Measurements from ENCODE around the gene COL9A3.

The COL9A3 gene

GRCh38 chr20:62780204-62780603 lies 36.6 kb upstream of the COL9A3 start:
- Histone ChIP-seq H3K4me3 (ENCODE audit: low read length in 2 of 2) (no peak overlapping the region), H3K36me3 (ENCODE audit: control insufficient read depth in 2 of 2, insufficient read depth in 2 of 2, low read length in 2 of 2) (no peaks in the 10 kb centered on the region), H3K27ac (ENCODE audit: low read length) (no peak overlapping the region), H3K9me3 (ENCODE audit: control insufficient read depth in 2 of 2, low read length in 2 of 2) (no peaks in the 10 kb centered on the region), H3K4me1 (ENCODE audit: control insufficient read depth, insufficient read depth, low read length) (peaks cover 2% of the 10 kb centered on the region), H3K27me3 (ENCODE audit: control insufficient read depth in 1 of 2, insufficient read depth in 2 of 2, low read length in 2 of 2) (no peaks in the 10 kb centered on the region), H3K9ac (ENCODE audit: low read length in 2 of 2) (no peak overlapping the region)

- Histone ChIP-seq H3K4me3 (ENCODE audit: low read length in 2 of 2) (no peak overlapping the region), H3K27ac (ENCODE audit: low read length) (no peak overlapping the region), H3K27me3 (ENCODE audit: control insufficient read depth in 1 of 2, insufficient read depth in 2 of 2, low read length in 2 of 2) (no peaks in the 10 kb centered on the region), H3K36me3 (ENCODE audit: control insufficient read depth in 2 of 2, insufficient read depth in 2 of 2, low read length in 2 of 2) (no peaks in the 10 kb centered on the region), H3K9me3 (ENCODE audit: control insufficient read depth in 2 of 2, low read length in 2 of 2) (no peaks in the 10 kb centered on the region), H3K4me1 (ENCODE audit: control insufficient read depth, insufficient read depth, low read length) (peaks cover 2% of the 10 kb centered on the region), H3K9ac (ENCODE audit: low read length in 2 of 2) (no peak overlapping the region)
Measured at GRCh38 chr20:62780696-62781095, 36.2 kb upstream of the COL9A3 start.

GRCh38 chr20:62782149-62782892 lies 34.5 kb upstream of the COL9A3 start:
- H3K27me3 ChIP-seq (ENCODE audit: control insufficient read depth in 1 of 2, insufficient read depth in 2 of 2, low read length in 2 of 2) = no peaks in the 10 kb centered on the region

GRCh38 chr20:62782893-62783278 lies 34.0 kb upstream of the COL9A3 start:
- Histone ChIP-seq H3K4me3 (ENCODE audit: low read length in 2 of 2) (no peak overlapping the region), H3K9ac (ENCODE audit: low read length in 2 of 2) (no peak overlapping the region), H3K4me1 (ENCODE audit: control insufficient read depth, insufficient read depth, low read length) (peaks cover 2% of the 10 kb centered on the region), H3K27me3 (ENCODE audit: control insufficient read depth in 1 of 2, insufficient read depth in 2 of 2, low read length in 2 of 2) (no peaks in the 10 kb centered on the region), H3K27ac (ENCODE audit: low read length) (no peak overlapping the region), H3K9me3 (ENCODE audit: control insufficient read depth in 2 of 2, low read length in 2 of 2) (no peaks in the 10 kb centered on the region), H3K36me3 (ENCODE audit: control insufficient read depth in 2 of 2, insufficient read depth in 2 of 2, low read length in 2 of 2) (no peaks in the 10 kb centered on the region)

More at GRCh38 chr20:62782149-62782892, 34.5 kb upstream of the COL9A3 start:
- Histone ChIP-seq H3K36me3 (ENCODE audit: control insufficient read depth in 2 of 2, insufficient read depth in 2 of 2, low read length in 2 of 2) (no peaks in the 10 kb centered on the region), H3K4me3 (ENCODE audit: low read length in 2 of 2) (no peak overlapping the region), H3K27ac (ENCODE audit: low read length) (no peak overlapping the region), H3K9me3 (ENCODE audit: control insufficient read depth in 2 of 2, low read length in 2 of 2) (no peaks in the 10 kb centered on the region), H3K4me1 (ENCODE audit: control insufficient read depth, insufficient read depth, low read length) (peaks cover 2% of the 10 kb centered on the region), H3K9ac (ENCODE audit: low read length in 2 of 2) (no peak overlapping the region)

- H3K9me3 ChIP-seq (ENCODE audit: control insufficient read depth in 2 of 2, low read length in 2 of 2) = no peaks in the 10 kb centered on the region
- no peak overlapping the region for H3K9ac ChIP-seq (ENCODE audit: low read length in 2 of 2)
- H3K4me1 ChIP-seq (ENCODE audit: control insufficient read depth, insufficient read depth, low read length) = peaks cover 2% of the 10 kb centered on the region
- no peak overlapping the region for H3K27ac ChIP-seq (ENCODE audit: low read length)
- no peaks in the 10 kb centered on the region for H3K36me3 ChIP-seq (ENCODE audit: control insufficient read depth in 2 of 2, insufficient read depth in 2 of 2, low read length in 2 of 2)
- H3K27me3 ChIP-seq (ENCODE audit: control insufficient read depth in 1 of 2, insufficient read depth in 2 of 2, low read length in 2 of 2) = no peaks in the 10 kb centered on the region
- H3K4me3 ChIP-seq (ENCODE audit: low read length in 2 of 2) = no peak overlapping the region
Measured at GRCh38 chr20:62784497-62784896, 32.4 kb upstream of the COL9A3 start.

GRCh38 chr20:62785393-62785792 lies 31.5 kb upstream of the COL9A3 start:
- Histone ChIP-seq H3K27ac (ENCODE audit: low read length) (no peak overlapping the region), H3K36me3 (ENCODE audit: control insufficient read depth in 2 of 2, insufficient read depth in 2 of 2, low read length in 2 of 2) (no peaks in the 10 kb centered on the region), H3K9me3 (ENCODE audit: control insufficient read depth in 2 of 2, low read length in 2 of 2) (no peaks in the 10 kb centered on the region), H3K4me3 (ENCODE audit: low read length in 2 of 2) (no peak overlapping the region), H3K4me1 (ENCODE audit: control insufficient read depth, insufficient read depth, low read length) (peaks cover 2% of the 10 kb centered on the region), H3K9ac (ENCODE audit: low read length in 2 of 2) (no peak overlapping the region), H3K27me3 (ENCODE audit: control insufficient read depth in 1 of 2, insufficient read depth in 2 of 2, low read length in 2 of 2) (no peaks in the 10 kb centered on the region)

GRCh38 chr20:62786157-62786556 lies 30.7 kb upstream of the COL9A3 start:
- Histone ChIP-seq H3K27me3 (ENCODE audit: control insufficient read depth in 1 of 2, insufficient read depth in 2 of 2, low read length in 2 of 2) (no peaks in the 10 kb centered on the region), H3K9me3 (ENCODE audit: control insufficient read depth in 2 of 2, low read length in 2 of 2) (no peaks in the 10 kb centered on the region), H3K4me3 (ENCODE audit: low read length in 2 of 2) (no peak overlapping the region), H3K4me1 (ENCODE audit: control insufficient read depth, insufficient read depth, low read length) (peaks cover 3% of the 10 kb centered on the region), H3K36me3 (ENCODE audit: control insufficient read depth in 2 of 2, insufficient read depth in 2 of 2, low read length in 2 of 2) (no peaks in the 10 kb centered on the region), H3K9ac (ENCODE audit: low read length in 2 of 2) (no peak overlapping the region), H3K27ac (ENCODE audit: low read length) (no peak overlapping the region)

GRCh38 chr20:62787321-62787720 lies 29.5 kb upstream of the COL9A3 start:
- Histone ChIP-seq H3K27me3 (ENCODE audit: control insufficient read depth in 1 of 2, insufficient read depth in 2 of 2, low read length in 2 of 2) (no peaks in the 10 kb centered on the region), H3K27ac (ENCODE audit: low read length) (no peak overlapping the region), H3K9me3 (ENCODE audit: control insufficient read depth in 2 of 2, low read length in 2 of 2) (no peaks in the 10 kb centered on the region), H3K36me3 (ENCODE audit: control insufficient read depth in 2 of 2, insufficient read depth in 2 of 2, low read length in 2 of 2) (no peaks in the 10 kb centered on the region), H3K9ac (ENCODE audit: low read length in 2 of 2) (no peak overlapping the region), H3K4me3 (ENCODE audit: low read length in 2 of 2) (no peak overlapping the region), H3K4me1 (ENCODE audit: control insufficient read depth, insufficient read depth, low read length) (peaks cover 10% of the 10 kb centered on the region)

- Histone ChIP-seq H3K27ac (ENCODE audit: low read length) (no peak overlapping the region), H3K36me3 (ENCODE audit: control insufficient read depth in 2 of 2, insufficient read depth in 2 of 2, low read length in 2 of 2) (no peaks in the 10 kb centered on the region), H3K9me3 (ENCODE audit: control insufficient read depth in 2 of 2, low read length in 2 of 2) (no peaks in the 10 kb centered on the region), H3K4me1 (ENCODE audit: control insufficient read depth, insufficient read depth, low read length) (peaks cover 7% of the 10 kb centered on the region), H3K9ac (ENCODE audit: low read length in 2 of 2) (no peak overlapping the region), H3K27me3 (ENCODE audit: control insufficient read depth in 1 of 2, insufficient read depth in 2 of 2, low read length in 2 of 2) (no peaks in the 10 kb centered on the region), H3K4me3 (ENCODE audit: low read length in 2 of 2) (no peak overlapping the region)
Measured at GRCh38 chr20:62787866-62788265, 29.0 kb upstream of the COL9A3 start.

GRCh38 chr20:62788607-62789006 lies 28.2 kb upstream of the COL9A3 start:
- Histone ChIP-seq H3K27me3 (ENCODE audit: control insufficient read depth in 1 of 2, insufficient read depth in 2 of 2, low read length in 2 of 2) (no peaks in the 10 kb centered on the region), H3K27ac (ENCODE audit: low read length) (no peak overlapping the region), H3K4me3 (ENCODE audit: low read length in 2 of 2) (no peak overlapping the region), H3K36me3 (ENCODE audit: control insufficient read depth in 2 of 2, insufficient read depth in 2 of 2, low read length in 2 of 2) (no peaks in the 10 kb centered on the region), H3K9ac (ENCODE audit: low read length in 2 of 2) (no peak overlapping the region), H3K4me1 (ENCODE audit: control insufficient read depth, insufficient read depth, low read length) (peaks cover 10% of the 10 kb centered on the region), H3K9me3 (ENCODE audit: control insufficient read depth in 2 of 2, low read length in 2 of 2) (no peaks in the 10 kb centered on the region)

- Histone ChIP-seq H3K4me1 (ENCODE audit: control insufficient read depth, insufficient read depth, low read length) (peaks cover 20% of the 10 kb centered on the region), H3K9me3 (ENCODE audit: control insufficient read depth in 2 of 2, low read length in 2 of 2) (no peaks in the 10 kb centered on the region), H3K4me3 (ENCODE audit: low read length in 2 of 2) (no peak overlapping the region), H3K27me3 (ENCODE audit: control insufficient read depth in 1 of 2, insufficient read depth in 2 of 2, low read length in 2 of 2) (no peaks in the 10 kb centered on the region), H3K9ac (ENCODE audit: low read length in 2 of 2) (no peak overlapping the region), H3K27ac (ENCODE audit: low read length) (no peak overlapping the region), H3K36me3 (ENCODE audit: control insufficient read depth in 2 of 2, insufficient read depth in 2 of 2, low read length in 2 of 2) (no peaks in the 10 kb centered on the region)
Measured at GRCh38 chr20:62790075-62790474, 26.8 kb upstream of the COL9A3 start.
